Raji (cell line): ENCODE measurements around the gene TRAF1.

ENCODE experiments used
- POLR2A ChIP-seq: IDR thresholded peaks from 2 replicates; pipeline ENCODE4 v1.6.1; 2011; ENCODE audit warnings: low read depth, low read length, control low read depth; ENCODE audit not compliant: insufficient read depth

Gene TRAF1

GRCh38 chr9:120946259-120946658, 19.7 kb upstream of the TRAF1 start:
- TF ChIP-seq POLR2A: no peak

- no peak for TF ChIP-seq POLR2A
Measured at GRCh38 chr9:120944948-120945347, 18.4 kb upstream of the TRAF1 start.

- TF ChIP-seq POLR2A: no peak
Measured at GRCh38 chr9:120944434-120944843, 17.8 kb upstream of the TRAF1 start.

GRCh38 chr9:120942186-120943001, 15.8 kb upstream of the TRAF1 start:
- no peak for TF ChIP-seq POLR2A

- no peak for TF ChIP-seq POLR2A
Measured at GRCh38 chr9:120941046-120941770, 14.6 kb upstream of the TRAF1 start.

- no peak for TF ChIP-seq POLR2A
Measured at GRCh38 chr9:120940573-120940972, 14.0 kb upstream of the TRAF1 start.

GRCh38 chr9:120938851-120939250, 12.3 kb upstream of the TRAF1 start:
- no peak for TF ChIP-seq POLR2A

GRCh38 chr9:120937596-120937995, 11.0 kb upstream of the TRAF1 start:
- TF ChIP-seq POLR2A: no peak

- TF ChIP-seq POLR2A: no peak
Measured at GRCh38 chr9:120937127-120937526, 10.5 kb upstream of the TRAF1 start.

GRCh38 chr9:120936764-120937122, 10.1 kb upstream of the TRAF1 start:
- TF ChIP-seq POLR2A: no peak

- peak; percentile 66 for TF ChIP-seq POLR2A
Measured at GRCh38 chr9:120936011-120936763, 9.6 kb upstream of the TRAF1 start.

- no peak for TF ChIP-seq POLR2A
Measured at GRCh38 chr9:120935383-120935857, 8.8 kb upstream of the TRAF1 start.

GRCh38 chr9:120934281-120934680, 7.7 kb upstream of the TRAF1 start:
- no peak for TF ChIP-seq POLR2A

GRCh38 chr9:120933310-120934055, 6.9 kb upstream of the TRAF1 start:
- TF ChIP-seq POLR2A: no peak
